GM12878 (cell line): Measurements from ENCODE around the gene KIRREL2. TPM values are rescaled to one million over a fixed set of nuclear protein-coding genes. Genes with fewer than 3 reads are reported as not detected.

Source experiments
- ATAC-seq: fragments of 200-7000 bp; cut with Tn5 transposase; 3 replicates; pipeline ENCODE4 v1.9.1; 2020; ENCODE audit warnings: mild to moderate bottlenecking, moderate library complexity
- BruUV-seq: library from RNA; stranded (reverse); fragments of 400-500 nt; replicated peaks from 2 replicates; lab custom pipeline; 2021; lab: Mats Ljungman, UMichigan
- CTCF ChIA-PET: fragments of 300-600 bp; sonication (Branson Sonifier 250); formaldehyde crosslinking; extraction: SDS; loops from one replicate; lab custom pipeline; 2021; ENCODE audit warnings: inconsistent platforms; lab: Yijun Ruan, JAX
- POLR2A ChIA-PET: fragments of 350-600 bp; formaldehyde crosslinking; extraction: SDS; loops from one replicate; lab custom pipeline; 2021; ENCODE audit warnings: inconsistent platforms; lab: Charles Lee
- RAD21 ChIA-PET: fragments of 300-600 bp; sonication (Branson Sonifier 250); formaldehyde crosslinking; loops from one replicate; lab custom pipeline; 2023; ENCODE audit warnings: antibody characterized with exemption; ENCODE audit not compliant: unreplicated experiment; lab: Charles Lee
- SMC1A ChIA-PET: fragments of 300-600 bp; sonication (Branson Sonifier 250); formaldehyde crosslinking; loops from one replicate; lab custom pipeline; 2023; ENCODE audit not compliant: unreplicated experiment, uncharacterized antibody; lab: Charles Lee
- DNase-seq: peaks from one replicate; pipeline ENCODE4 v3.0.0-alpha.2; 2011; ENCODE audit warnings: low read depth, low spot score
- FAIRE-seq: peaks from 3 replicates; lab custom pipeline; 2011; peaks lifted over from hg19 to GRCh38; lab: Jason Lieb, UNC
- H2AFZ ChIP-seq: 2 replicates; pipeline ENCODE4 v1.6.0; 2011; ENCODE audit warnings: low read depth, low read length, control low read depth; ENCODE audit not compliant: control insufficient read depth
- H3K27ac ChIP-seq: 2 replicates; pipeline ENCODE4 v1.5.1; 2011; ENCODE audit warnings: control low read depth; ENCODE audit not compliant: control insufficient read depth, insufficient read depth
- H3K27me3 ChIP-seq, 2 experiments: replicated peaks in 1 of 2; 2 replicates each; pipeline versions ENCODE4 v1.6.0 to v1.6.1; 2011; ENCODE audit warnings: low read length in 1 of 2; ENCODE audit not compliant: control insufficient read depth in 2 of 2, insufficient read depth in 2 of 2
- H3K36me3 ChIP-seq, 2 experiments: 2 replicates each; pipeline ENCODE4 v1.5.1; 2011; ENCODE audit warnings: low read length in 1 of 2; ENCODE audit not compliant: control insufficient read depth in 2 of 2, insufficient read depth in 2 of 2
- H3K4me1 ChIP-seq: 2 replicates; pipeline ENCODE4 v1.6.1; 2011; ENCODE audit warnings: mild to moderate bottlenecking, low read length, moderate library complexity, mixed read lengths; ENCODE audit not compliant: control insufficient read depth, insufficient read depth
- H3K4me2 ChIP-seq: 2 replicates; pipeline ENCODE4 v1.6.0; 2011; ENCODE audit warnings: control low read depth; ENCODE audit not compliant: control insufficient read depth, insufficient read depth
- H3K4me3 ChIP-seq: fragments of 200-600 bp; sonication (generic); 2 replicates; pipeline ENCODE4 v1.5.1; 2016
- H3K79me2 ChIP-seq: 2 replicates; pipeline ENCODE4 v1.6.0; 2011; ENCODE audit warnings: low read length; ENCODE audit not compliant: control insufficient read depth, insufficient read depth
- H3K9ac ChIP-seq: 2 replicates; pipeline ENCODE4 v1.8.0; 2011; ENCODE audit warnings: low read length, control low read depth, mixed read lengths; ENCODE audit not compliant: control insufficient read depth, insufficient read depth
- H3K9me3 ChIP-seq: replicated peaks from 3 replicates; pipeline ENCODE4 v1.5.1; 2011; ENCODE audit warnings: mild to moderate bottlenecking, low read length; ENCODE audit not compliant: control insufficient read depth, insufficient read depth
- H4K20me1 ChIP-seq: 2 replicates; pipeline ENCODE4 v1.6.0; 2011; ENCODE audit not compliant: control insufficient read depth, insufficient read depth
- GATAD2B ChIP-seq: fragments of 450-650 bp; conservative IDR thresholded peaks from 2 replicates; pipeline ENCODE4 v1.6.1; 2017; ENCODE audit warnings: low read depth, mild to moderate bottlenecking, moderate library complexity
- KAT2A ChIP-seq: conservative IDR thresholded peaks from 2 replicates; pipeline ENCODE4 v1.6.1; 2011; ENCODE audit warnings: low read depth, low read length; ENCODE audit not compliant: control insufficient read depth
- POLR2AphosphoS2 ChIP-seq: IDR thresholded peaks from 2 replicates; pipeline ENCODE4 v1.6.1; 2011; ENCODE audit warnings: low read depth, mild to moderate bottlenecking, low read length, improper control_type of control experiment, moderate library complexity
- SRF ChIP-seq, 2 experiments: IDR thresholded peaks; 2 replicates each; pipeline ENCODE4 v1.6.1; 2011; ENCODE audit warnings: low read depth in 2 of 2, low read length in 2 of 2, mild to moderate bottlenecking in 1 of 2, moderate library complexity in 1 of 2
- WRNIP1 ChIP-seq: IDR thresholded peaks from 2 replicates; pipeline ENCODE4 v1.6.1; 2011; ENCODE audit warnings: low read depth, low read length, improper control_type of control experiment, borderline replicate concordance
- YBX1 ChIP-seq: fragments of 450-650 bp; IDR thresholded peaks from 2 replicates; pipeline ENCODE4 v1.6.1; 2016; ENCODE audit warnings: antibody characterized with exemption
- ZNF207 ChIP-seq: fragments of 450-650 bp; IDR thresholded peaks from 2 replicates; pipeline ENCODE4 v1.6.1; 2014; ENCODE audit warnings: antibody characterized with exemption, mild to moderate bottlenecking, borderline replicate concordance
- WGBS: methylation state at CpG from one replicate; pipeline ENCODE4 v1.1.6; 2016; ENCODE audit warnings: low lambda C conversion rate; ENCODE audit not compliant: insufficient replicate concordance, insufficient coverage; ENCODE audit errors: missing lambda C conversion rate; 5-methylcytosine and 5-hydroxymethylcytosine counted together
- in situ Hi-C: fragments of 300-500 bp; cut with MboI; formaldehyde crosslinking; loops from 9 replicates; pipeline ENCODE4 v1.14.3; 2018; ENCODE audit warnings: mixed read lengths
- intact Hi-C: fragments of 100-400 bp; cut with micrococcal nuclease; formaldehyde crosslinking; loops from one replicate; pipeline ENCODE4 v1.14.2; 2022; ENCODE audit not compliant: unreplicated experiment
- polyA plus RNA-seq, 11 experiments: library from polyadenylated mRNA; depleted of rRNA in 4 of 11; unstranded in 6 of 11; stranded (reverse) in 5 of 11; fragments of >200 nt; fragmentation: Nextera tagmentation in 4 of 11; fragmentation: Illumina TruSeq in 1 of 11; extraction: Ambion mirVana in 4 of 11; extraction: Trizol in 1 of 11; gene quantifications; 1 replicate in 1 of 11; 2 replicates in 10 of 11; pipeline versions ENCODE4 v1.2.1 to v1.2.3, GENCODE V29; 2011 to 2016; ENCODE audit warnings: inconsistent platforms in 2 of 11, missing spikeins in 2 of 11, low read depth in 1 of 11
- total RNA-seq, 4 experiments: library from RNA; depleted of rRNA in 3 of 4; stranded (reverse); fragments of >200 nt in 3 of 4; fragmentation: Illumina TruSeq in 1 of 4; extraction: Trizol in 1 of 4; gene quantifications; 2 replicates each; pipeline versions ENCODE4 v1.2.1 to v1.2.3, GENCODE V29; 2013 to 2021

KIRREL2 gene
- total and polyA plus RNA-seq, 10 of the 15 experiments (the other 5 are each of a cell fraction or from before 2014, with no cell fraction given), result 0.03 to 0.06 TPM; not detected in 8

- 59% methylated on average over 8 of the region's 9 CpGs for WGBS
- ChIA-PET RAD21 (interaction anchor here (1.1 kb wide), 1 partner anchor 17 kb away, joined by 3 read pairs; no protein-coding TSS in a partner anchor), POLR2A (no interaction called here), CTCF (no interaction called here), SMC1A (no interaction called here)
- no peak for DNase-seq
- Histone ChIP-seq H2AFZ (0 out of 2 replicates have a peak within 1 kb of the TSS, but pooled peaks have one; percentile 17), H3K9me3 (no peaks in the 10 kb centered on the region), H3K4me1 (peaks cover 3% of the 10 kb centered on the region; the same call in 1 of the 2 replicates), H3K4me3 (no peak within 1 kb of the TSS), H3K9ac (no peak within 1 kb of the TSS), H3K27me3 (peaks cover 8 to 10% of the 10 kb centered on the region in 2 experiments; a peak in 3 of 4 replicates), H3K79me2 (no peaks in the 10 kb centered on the region), H3K27ac (no peak within 1 kb of the TSS), H3K4me2 (no peak within 1 kb of the TSS), H4K20me1 (no peaks in the 10 kb centered on the region), H3K36me3 (no peaks in the 10 kb centered on the region)
- intact Hi-C loops, result no loop called here
- BruUV-seq, result no TSS peak
- FAIRE-seq, result no peak
- in situ Hi-C loops, result no loop called here
- no peak for ATAC-seq
- TF ChIP-seq POLR2AphosphoS2 (no peak), YBX1 (no peak), SRF (IDR thresholded peaks at IDR 0.05; ENCODE audit: low read depth in 2 of 2, low read length in 2 of 2) (no peak), GATAD2B (no peak), KAT2A (no peak), WRNIP1 (no peak), ZNF207 (no peak)
Measured at GRCh38 chr19:35852029-35852780, 4.5 kb upstream of the KIRREL2 start, which contains the start of gene NPHS1. Gene NPHS1, minus strand, starts transcription at chr19:35852504. Its CDS starts 667 bp downstream, at chr19:35851837.
